GM18499 (cell line): Measurements from ENCODE around the gene PPFIA3.
"Not testable (repeated sequence)": the region's sequence is repeated elsewhere in the genome, so short reads cannot be mapped to it uniquely, and the experiment has no call there.

ENCODE experiments used
- ATAC-seq: cut with Tn5 transposase; IDR thresholded peaks from one replicate; pipeline ENCODE4 v1.9.1; 2021; ENCODE audit warnings: moderate number of reproducible peaks; ENCODE audit not compliant: insufficient read depth, unreplicated experiment

The PPFIA3 gene

GRCh38 chr19:49120868-49121267 is 1.5 kb downstream of the PPFIA3 start:
- no peak for ATAC-seq

- ATAC-seq = not testable (repeated sequence)
Observed at GRCh38 chr19:49121841-49122240, 2.5 kb downstream of the PPFIA3 start.

GRCh38 chr19:49123285-49123684 is 3.9 kb downstream of the PPFIA3 start:
- ATAC-seq = not testable (repeated sequence)

GRCh38 chr19:49125025-49125731 is 5.8 kb downstream of the PPFIA3 start:
- no peak for ATAC-seq

GRCh38 chr19:49126575-49126974 is 7.2 kb downstream of the PPFIA3 start:
- ATAC-seq = no peak

GRCh38 chr19:49127225-49127624 is 7.9 kb downstream of the PPFIA3 start:
- not testable (repeated sequence) for ATAC-seq

- peak; percentile 66 for ATAC-seq
Observed at GRCh38 chr19:49127674-49128544, 8.6 kb downstream of the PPFIA3 start.

- no peak for ATAC-seq
Observed at GRCh38 chr19:49128545-49129237, 9.3 kb downstream of the PPFIA3 start.

- no peak for ATAC-seq
Observed at GRCh38 chr19:49129238-49129583, 9.9 kb downstream of the PPFIA3 start.

GRCh38 chr19:49130325-49130724 is 11.0 kb downstream of the PPFIA3 start:
- ATAC-seq = no peak

- ATAC-seq = no peak
Observed at GRCh38 chr19:49132974-49133609, 13.7 kb downstream of the PPFIA3 start.

- ATAC-seq = no peak
Observed at GRCh38 chr19:49133621-49134454, 14.5 kb downstream of the PPFIA3 start.

- no peak for ATAC-seq
Observed at GRCh38 chr19:49135686-49136085, 16.3 kb downstream of the PPFIA3 start.

GRCh38 chr19:49136771-49137171 is 17.4 kb downstream of the PPFIA3 start:
- ATAC-seq = no peak

- no peak for ATAC-seq
Observed at GRCh38 chr19:49140951-49141350, 21.6 kb downstream of the PPFIA3 start.

- no peak for ATAC-seq
Observed at GRCh38 chr19:49141352-49141751, 22.0 kb downstream of the PPFIA3 start.

GRCh38 chr19:49142866-49143335 is 23.6 kb downstream of the PPFIA3 start:
- ATAC-seq = no peak

GRCh38 chr19:49145573-49146407 is 26.4 kb downstream of the PPFIA3 start:
- no peak for ATAC-seq

GRCh38 chr19:49146408-49146770 is 27.0 kb downstream of the PPFIA3 start:
- ATAC-seq = not testable (repeated sequence)
